Stimulated activated CD8-positive, alpha-beta memory T cell treated with anti-CD3 and anti-CD28 coated beads, Interleukin-2, amount 100 ng/mL, for 1 hour (primary cell): ENCODE results near the gene DCBLD1.
"Not testable (repeated sequence)": the region's sequence is repeated elsewhere in the genome, so short reads cannot be mapped to it uniquely, and the experiment has no call there.

ENCODE experiments used
- DNase-seq, 2 donors: peaks; one replicate each; pipeline ENCODE4 v3.0.0-alpha.2; 2020; ENCODE audit warnings: low read depth in 2 of 2

The DCBLD1 gene

GRCh38 chr6:117501722-117502121 lies 19.2 kb downstream of the DCBLD1 start:
- no peak for DNase-seq

- no peak for DNase-seq
Observed at GRCh38 chr6:117502580-117502979, 20.1 kb downstream of the DCBLD1 start.

- DNase-seq, result no peak
Observed at GRCh38 chr6:117503211-117503610, 20.7 kb downstream of the DCBLD1 start.

GRCh38 chr6:117504478-117505144 lies 22.1 kb downstream of the DCBLD1 start:
- DNase-seq, result no peak

- DNase-seq, result no peak
Observed at GRCh38 chr6:117505311-117505710, 22.8 kb downstream of the DCBLD1 start.

- DNase-seq, result no peak
Observed at GRCh38 chr6:117506180-117506835, 23.8 kb downstream of the DCBLD1 start.

- DNase-seq, result no peak
Observed at GRCh38 chr6:117506907-117507306, 24.4 kb downstream of the DCBLD1 start.

- no peak for DNase-seq
Observed at GRCh38 chr6:117508450-117508971, 26.0 kb downstream of the DCBLD1 start.

GRCh38 chr6:117509021-117509420 lies 26.5 kb downstream of the DCBLD1 start:
- no peak for DNase-seq

GRCh38 chr6:117512056-117512828 lies 29.8 kb downstream of the DCBLD1 start:
- DNase-seq, result no peak

- no peak for DNase-seq
Observed at GRCh38 chr6:117512987-117513573, 30.6 kb downstream of the DCBLD1 start.

- no peak for DNase-seq
Observed at GRCh38 chr6:117513778-117514365, 31.4 kb downstream of the DCBLD1 start.

- no peak for DNase-seq
Observed at GRCh38 chr6:117514655-117515054, 32.2 kb downstream of the DCBLD1 start.

GRCh38 chr6:117515326-117515725 lies 32.9 kb downstream of the DCBLD1 start:
- DNase-seq, result no peak

- DNase-seq, result not testable (repeated sequence)
Observed at GRCh38 chr6:117517995-117518394, 35.5 kb downstream of the DCBLD1 start.

- no peak for DNase-seq
Observed at GRCh38 chr6:117518870-117519269, 36.4 kb downstream of the DCBLD1 start.

GRCh38 chr6:117520603-117521395 lies 38.3 kb downstream of the DCBLD1 start:
- DNase-seq, result no peak

GRCh38 chr6:117521791-117522502 lies 39.5 kb downstream of the DCBLD1 start:
- no peak for DNase-seq

GRCh38 chr6:117525607-117526006 lies 43.1 kb downstream of the DCBLD1 start:
- no peak for DNase-seq
